Mucosa of rectum (tissue), 2 donors: ENCODE results near the gene C20orf204.
A peak's percentile ranks its signal among the peaks of the same experiment; 100 is the strongest.

Experiments used
- H3K27ac ChIP-seq, 2 donors: one replicate each; pipeline ENCODE4 v1.7.0; 2013; ENCODE audit warnings: inconsistent platforms in 2 of 2, low read depth in 2 of 2, low read length in 2 of 2
- H3K27me3 ChIP-seq, 2 donors: one replicate each; pipeline ENCODE4 v1.7.0; 2013; ENCODE audit warnings: low read length in 2 of 2; ENCODE audit not compliant: control insufficient read depth in 2 of 2, insufficient read depth in 2 of 2
- H3K36me3 ChIP-seq, 2 donors: one replicate each; pipeline ENCODE4 v1.7.0; 2013; ENCODE audit warnings: low read length in 2 of 2; ENCODE audit not compliant: control insufficient read depth in 2 of 2, insufficient read depth in 2 of 2
- H3K4me1 ChIP-seq, 2 donors: one replicate each; pipeline ENCODE4 v1.7.0; 2013; ENCODE audit warnings: low read length in 2 of 2, mild to moderate bottlenecking in 1 of 2; ENCODE audit not compliant: control insufficient read depth in 2 of 2, insufficient read depth in 2 of 2
- H3K4me3 ChIP-seq, 2 donors: one replicate each; pipeline ENCODE4 v1.7.0; 2013; ENCODE audit warnings: low read length in 2 of 2
- H3K9ac ChIP-seq, 2 donors: one replicate each; pipeline ENCODE4 v1.7.0; 2013; ENCODE audit warnings: low read length in 2 of 2, low read depth in 1 of 2, mild to moderate bottlenecking in 1 of 2
- H3K9me3 ChIP-seq, 2 donors: one replicate each; pipeline ENCODE4 v1.7.0; 2013; ENCODE audit warnings: low read length in 2 of 2; ENCODE audit not compliant: control insufficient read depth in 2 of 2
- donor health status: healthy.
- donor health status: Normal muscosa, but diverticular disease.

The C20orf204 gene

DNA sequence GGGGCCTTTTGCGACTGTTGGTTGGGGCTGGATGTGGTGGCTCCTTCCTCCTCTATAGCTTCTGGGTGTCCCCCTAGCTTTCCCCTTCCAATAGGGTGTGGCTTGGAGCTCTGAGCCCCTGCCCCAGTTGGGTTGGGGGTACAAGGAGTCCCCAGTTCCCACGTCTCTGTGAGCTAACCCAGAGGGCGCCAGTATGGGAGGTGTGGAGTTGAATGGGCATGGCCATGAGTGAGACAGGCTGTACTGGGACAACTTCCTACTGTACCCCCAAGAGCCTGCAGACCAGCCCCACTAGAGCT is 1.2 kb downstream of the C20orf204 start:
- peaks cover 27 to 62% of the 10 kb centered on the region in 2 donors for H3K27me3 ChIP-seq
- H3K9ac ChIP-seq, result no peak overlapping the region
- no peaks in the 10 kb centered on the region for H3K9me3 ChIP-seq
- peaks cover 10 to 13% of the 10 kb centered on the region in 2 donors for H3K4me1 ChIP-seq
- peaks cover 19 to 27% of the 10 kb centered on the region in 2 donors for H3K36me3 ChIP-seq
- H3K27ac ChIP-seq, result no peak overlapping the region
- no peak overlapping the region for H3K4me3 ChIP-seq

DNA sequence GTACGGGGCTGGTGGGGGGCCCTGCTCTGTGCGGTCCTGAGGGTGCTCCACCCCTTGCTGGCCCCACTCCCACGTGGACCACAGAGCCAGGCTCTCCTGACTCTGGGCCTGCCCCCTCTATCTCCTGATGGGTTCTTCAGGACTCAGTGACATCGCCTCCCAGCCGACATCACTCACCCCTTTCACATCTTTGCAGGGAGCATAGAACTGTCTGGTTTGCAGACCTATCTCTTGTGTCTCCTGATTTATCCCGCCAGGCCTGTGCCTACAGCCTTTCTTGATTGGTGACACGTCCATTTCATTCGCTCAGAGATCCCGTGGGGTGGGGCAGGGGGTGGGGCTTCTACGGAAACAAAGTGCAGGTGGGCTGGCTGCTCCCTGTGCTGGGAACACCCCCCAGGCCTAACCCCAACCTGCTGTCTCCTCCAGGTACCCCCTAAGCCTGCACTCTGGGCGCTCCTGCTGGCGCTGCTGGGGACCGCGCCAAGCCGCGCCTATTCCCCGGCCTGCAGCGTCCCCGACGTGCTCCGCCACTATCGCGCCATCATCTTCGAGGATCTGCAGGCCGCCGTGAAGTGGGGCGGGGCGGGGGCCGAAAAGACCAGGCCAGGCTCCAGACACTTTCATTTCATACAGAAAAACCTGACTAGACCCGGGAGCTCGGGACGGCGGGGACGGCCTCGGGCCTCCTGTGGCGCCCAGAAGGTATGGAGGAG is 1.7 kb downstream of the C20orf204 start:
- Histone ChIP-seq H3K9me3 (no peaks in the 10 kb centered on the region), H3K27me3 (peaks cover 28 to 61% of the 10 kb centered on the region in 2 donors), H3K9ac (no peak overlapping the region), H3K27ac (no peak overlapping the region), H3K4me1 (peaks cover 10 to 15% of the 10 kb centered on the region in 2 donors), H3K4me3 (no peak overlapping the region), H3K36me3 (peaks cover 14 to 22% of the 10 kb centered on the region in 2 donors)

DNA sequence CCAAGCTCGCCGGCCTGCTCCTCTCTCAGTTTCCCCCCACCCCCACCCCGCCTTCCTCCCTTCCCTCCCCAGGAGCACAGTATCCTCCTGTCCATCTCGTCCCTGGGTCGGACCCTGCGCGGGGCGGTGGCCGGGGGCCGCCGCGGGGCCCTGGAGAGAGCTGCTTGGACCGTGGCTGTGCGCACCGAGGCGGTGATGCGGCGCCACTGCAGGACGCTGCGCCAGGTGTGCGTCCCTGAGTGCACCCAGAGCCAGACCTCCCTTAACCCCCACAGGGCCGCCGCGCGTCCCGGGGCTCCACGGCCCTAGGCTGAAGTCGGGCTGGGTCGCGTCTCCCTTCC is 2.2 kb downstream of the C20orf204 start:
- Histone ChIP-seq H3K27me3 (peaks cover 28 to 59% of the 10 kb centered on the region in 2 donors), H3K4me1 (peaks cover 10 to 15% of the 10 kb centered on the region in 2 donors), H3K4me3 (peak overlapping the region in 1 of 2 donors; percentile 57), H3K9ac (no peak overlapping the region), H3K9me3 (no peaks in the 10 kb centered on the region), H3K36me3 (peaks cover 9 to 16% of the 10 kb centered on the region in 2 donors), H3K27ac (peak overlapping the region in 1 of 2 donors; percentile 32)

DNA sequence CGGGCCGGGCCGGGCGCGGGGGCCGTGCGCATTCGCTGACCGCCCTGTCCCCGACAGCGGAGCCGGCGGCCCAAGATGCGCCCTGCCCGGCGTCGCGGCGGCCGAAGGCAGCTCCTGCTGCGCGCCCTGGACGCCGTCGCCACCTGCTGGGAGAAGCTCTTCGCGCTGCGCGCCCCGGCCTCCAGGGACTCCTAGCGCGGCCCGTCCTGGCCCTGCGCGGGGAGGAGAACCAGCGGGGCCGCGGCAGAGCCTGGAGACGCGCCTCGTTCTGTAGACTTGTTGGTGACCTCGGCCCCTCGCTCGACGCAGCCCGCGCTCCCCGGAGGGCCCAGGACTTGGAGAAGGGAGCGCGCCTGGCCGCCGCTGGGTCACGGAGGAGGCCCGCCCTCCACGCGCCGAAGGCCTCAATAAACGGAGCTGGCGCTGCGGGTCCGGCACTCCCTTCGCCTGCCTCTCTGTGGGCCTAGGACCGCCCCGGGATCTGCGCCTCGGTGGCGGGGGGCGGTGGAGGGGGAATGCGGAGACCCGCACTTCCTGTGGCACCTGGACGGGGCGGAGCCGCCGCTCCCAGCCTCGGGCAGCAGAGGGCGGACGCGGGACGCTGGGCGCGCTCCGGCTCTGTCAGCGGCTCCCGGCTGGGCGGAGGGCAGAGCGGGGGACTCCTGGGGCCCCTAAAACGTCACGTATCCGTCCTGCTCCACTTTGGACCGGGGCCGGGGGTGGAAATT is 2.7 kb downstream of the C20orf204 start:
- H3K27ac ChIP-seq, result peak overlapping the region; percentile 15 to 32
- H3K27me3 ChIP-seq, result peaks cover 31 to 59% of the 10 kb centered on the region in 2 donors
- H3K4me1 ChIP-seq, result peaks cover 10 to 15% of the 10 kb centered on the region in 2 donors
- H3K4me3 ChIP-seq, result peak overlapping the region; percentile 48 to 57
- peak overlapping the region in 1 of 2 donors; percentile 16 for H3K9ac ChIP-seq
- peaks cover 7 to 13% of the 10 kb centered on the region in 2 donors for H3K36me3 ChIP-seq
- H3K9me3 ChIP-seq, result no peaks in the 10 kb centered on the region

DNA sequence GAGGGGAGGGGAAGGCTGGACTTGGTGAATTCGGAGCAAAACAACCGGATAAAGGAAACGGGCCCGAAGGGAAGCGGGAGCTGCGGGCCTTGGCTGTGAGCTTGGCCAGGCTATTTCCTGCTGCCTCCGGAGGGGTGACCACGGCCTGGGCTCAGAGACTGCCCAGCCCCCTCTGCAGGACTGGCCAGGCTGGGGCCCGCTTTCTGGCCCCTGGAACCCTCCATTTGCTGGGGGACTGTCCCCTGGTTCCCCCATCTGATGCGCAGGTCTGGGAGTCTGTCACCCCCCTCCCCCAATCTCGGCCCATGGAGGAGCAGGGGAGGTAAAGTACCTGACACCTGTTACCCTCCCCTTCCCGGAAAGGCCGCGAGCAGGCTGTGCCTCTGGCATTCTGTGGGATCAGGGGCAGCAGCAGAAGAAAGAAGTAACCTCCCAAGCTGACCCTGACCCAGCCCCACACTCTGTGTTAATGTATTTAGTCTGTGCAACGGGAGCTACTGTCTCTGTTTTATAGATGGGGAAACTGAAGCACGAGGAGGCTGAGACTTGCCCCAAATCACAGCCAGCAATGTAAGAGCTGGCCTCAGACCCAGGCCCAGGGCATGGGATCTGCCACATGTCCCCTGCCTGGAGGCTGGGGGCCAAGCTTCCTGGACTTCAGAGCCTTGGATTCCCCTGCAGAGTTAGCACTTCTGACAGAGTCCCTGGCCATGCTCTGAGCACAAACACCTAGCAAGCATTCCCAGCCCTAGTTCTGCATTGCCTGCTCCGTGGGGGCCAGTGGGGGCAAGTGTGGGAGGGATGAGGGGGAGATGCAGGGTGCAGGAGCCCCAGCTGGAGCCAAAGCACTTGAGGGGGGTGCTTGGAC is 3.5 kb downstream of the C20orf204 start:
- Histone ChIP-seq H3K4me3 (peak overlapping the region; percentile 15 to 57), H3K27ac (peak overlapping the region in 1 of 2 donors; percentile 32), H3K4me1 (peaks cover 7 to 12% of the 10 kb centered on the region in 2 donors), H3K27me3 (peaks cover 34 to 56% of the 10 kb centered on the region in 2 donors), H3K9ac (peak overlapping the region in 1 of 2 donors; percentile 16), H3K36me3 (peaks cover 7% of the 10 kb centered on the region in 2 donors), H3K9me3 (no peaks in the 10 kb centered on the region)

DNA sequence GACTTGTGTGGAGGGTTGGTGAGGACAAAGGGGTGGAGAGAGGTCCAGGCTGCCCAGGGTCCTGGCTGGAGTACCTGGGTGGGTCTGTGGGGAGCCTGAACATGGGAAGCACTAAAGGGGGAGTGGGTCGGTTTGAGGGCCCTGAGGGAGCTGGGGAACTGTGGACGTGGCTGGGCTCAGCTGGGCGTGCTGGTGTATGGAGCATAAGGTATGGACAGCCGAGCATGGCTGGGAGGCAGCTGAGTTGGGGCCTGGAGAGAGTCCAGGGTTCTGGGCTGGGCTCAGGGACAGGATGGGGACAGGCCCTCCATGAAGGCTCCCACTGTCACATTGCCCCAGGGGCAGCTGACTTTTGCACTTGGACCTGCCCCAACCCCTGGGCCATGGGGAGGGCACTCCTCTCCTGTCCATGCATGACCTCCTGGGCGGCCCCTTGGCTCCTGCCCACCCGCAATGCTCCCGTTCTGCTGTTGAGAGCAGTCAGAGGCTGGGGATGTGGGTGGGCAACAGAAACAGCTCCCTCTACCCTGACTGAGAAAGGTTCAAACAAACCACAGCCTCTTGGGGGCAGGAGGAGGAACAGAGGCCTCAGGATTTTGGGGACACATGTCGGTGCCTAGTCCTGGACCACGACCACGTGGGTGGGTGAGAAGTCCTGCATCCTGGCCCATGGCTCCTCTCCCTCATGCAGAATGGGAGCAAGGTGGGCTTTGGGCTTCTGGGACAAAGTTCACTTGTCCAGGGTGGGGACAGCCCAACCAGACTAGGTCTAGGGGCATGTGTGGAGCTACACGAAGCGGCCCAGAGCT is 4.5 kb downstream of the C20orf204 start:
- Histone ChIP-seq H3K27me3 (peaks cover 38 to 55% of the 10 kb centered on the region in 2 donors), H3K9ac (no peak overlapping the region), H3K9me3 (no peaks in the 10 kb centered on the region), H3K27ac (no peak overlapping the region), H3K36me3 (peaks cover 0 to under 1% of the 10 kb centered on the region in 2 donors), H3K4me3 (no peak overlapping the region), H3K4me1 (peaks cover 7 to 12% of the 10 kb centered on the region in 2 donors)

DNA sequence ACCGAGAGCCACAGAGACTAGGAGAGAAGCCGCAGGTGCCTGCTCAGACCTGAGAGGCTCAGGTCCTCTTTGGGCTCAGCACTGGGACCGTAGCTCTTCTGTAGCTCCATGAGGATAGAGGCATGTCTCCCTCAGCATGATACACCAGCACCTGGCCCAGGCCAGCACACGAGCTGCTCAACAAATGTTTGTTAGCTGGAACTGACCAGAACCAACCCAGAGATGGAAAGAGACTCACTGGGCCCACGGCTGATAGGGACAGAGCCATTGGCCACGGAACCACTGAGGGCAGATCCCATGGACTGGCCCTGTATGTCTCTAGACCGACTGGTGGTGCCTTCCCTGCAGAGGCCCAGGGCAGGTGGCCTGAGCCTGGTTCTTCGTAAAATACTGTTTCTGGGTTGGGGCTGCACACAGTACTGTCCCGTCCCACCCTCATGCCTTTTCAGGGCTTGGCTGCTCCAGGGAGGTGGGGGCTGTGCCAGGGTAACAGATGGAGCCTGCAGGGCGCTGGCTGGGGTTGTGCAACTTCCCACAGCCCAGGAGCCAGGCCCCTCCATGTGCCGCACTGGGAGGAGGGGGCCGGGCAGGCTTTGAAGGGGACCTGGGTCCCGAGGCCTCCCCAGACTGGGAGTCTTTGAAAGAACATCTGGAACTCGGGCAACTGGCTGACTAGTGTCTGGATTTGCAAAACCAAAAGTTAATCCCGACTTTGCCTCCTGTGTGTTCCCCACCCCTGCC is 5.2 kb downstream of the C20orf204 start:
- Histone ChIP-seq H3K9ac (no peak overlapping the region), H3K9me3 (no peaks in the 10 kb centered on the region), H3K4me1 (peaks cover 7 to 12% of the 10 kb centered on the region in 2 donors), H3K36me3 (no peaks in the 10 kb centered on the region), H3K27me3 (peaks cover 39 to 56% of the 10 kb centered on the region in 2 donors), H3K27ac (peak overlapping the region in 1 of 2 donors; percentile 9), H3K4me3 (no peak overlapping the region)

DNA sequence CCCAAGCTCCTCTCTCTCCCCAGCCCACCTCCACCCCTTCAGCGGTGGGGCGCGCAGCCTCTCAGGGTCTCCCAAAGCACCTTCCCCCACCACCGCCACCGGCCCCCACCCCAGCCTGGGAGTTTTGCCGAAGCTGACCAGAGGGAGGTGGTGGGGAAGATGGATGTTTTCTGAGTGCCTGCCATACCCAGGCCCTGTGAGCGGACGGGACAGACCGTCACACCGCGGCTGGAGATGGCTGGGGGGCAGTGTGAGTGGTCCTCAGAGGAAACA is 5.7 kb downstream of the C20orf204 start:
- Histone ChIP-seq H3K36me3 (no peaks in the 10 kb centered on the region), H3K4me3 (peak overlapping the region in 1 of 2 donors; percentile 44), H3K27ac (peak overlapping the region in 1 of 2 donors; percentile 9), H3K27me3 (peaks cover 38 to 55% of the 10 kb centered on the region in 2 donors), H3K4me1 (peaks cover 7 to 12% of the 10 kb centered on the region in 2 donors), H3K9ac (no peak overlapping the region), H3K9me3 (no peaks in the 10 kb centered on the region)
